HEK293 (cell line): Measurements from ENCODE around the gene PRRT2.

Experiments
- CTCF ChIA-PET: fragments of 350-600 bp; formaldehyde crosslinking; extraction: SDS; loops from one replicate; lab custom pipeline; 2021; ENCODE audit warnings: antibody characterized with exemption; lab: Yijun Ruan, JAX
- POLR2A ChIA-PET: fragments of 300-600 bp; formaldehyde crosslinking; extraction: SDS; loops from one replicate; lab custom pipeline; 2020; ENCODE audit warnings: antibody characterized with exemption, inconsistent platforms; lab: Yijun Ruan, JAX
- H3K27ac ChIP-seq: fragments of 200-500 bp; sonication (Bioruptor generic); 2 replicates; pipeline ENCODE4 v1.5.1; 2014; ENCODE audit warnings: low read depth, low read length, control low read depth, inconsistent platforms; ENCODE audit errors: extremely low read depth
- H3K36me3 ChIP-seq, 2 experiments: fragments of 200-500 bp in 1 of 2; sonication (Bioruptor generic) in 1 of 2; 1 replicate in 1 of 2; 2 replicates in 1 of 2; pipeline ENCODE4 v1.5.1; 2014 to 2017; ENCODE audit warnings: inconsistent platforms in 2 of 2, low read length in 2 of 2; ENCODE audit not compliant: control insufficient read depth in 2 of 2, insufficient read depth in 1 of 2
- H3K4me1 ChIP-seq: fragments of 200-500 bp; sonication (Bioruptor generic); 2 replicates; pipeline ENCODE4 v1.5.1; 2014; ENCODE audit warnings: mild to moderate bottlenecking, low read length, inconsistent platforms; ENCODE audit not compliant: control insufficient read depth, insufficient read depth
- H3K4me3 ChIP-seq: 2 replicates; pipeline ENCODE4 v1.5.1; 2011; ENCODE audit warnings: low read depth, mild to moderate bottlenecking, control low read depth, low read length, moderate library complexity
- H3K9me3 ChIP-seq: fragments of 200-500 bp; sonication (Bioruptor generic); 2 replicates; pipeline ENCODE4 v1.5.1; 2014; ENCODE audit warnings: low read depth, low read length, inconsistent platforms; ENCODE audit not compliant: control insufficient read depth, insufficient read depth
- EGR2 ChIP-seq: fragments of 450-650 bp; formaldehyde crosslinking; IDR thresholded peaks from 2 replicates; pipeline ENCODE4 v1.5.1; 2016; ENCODE audit warnings: low read depth, missing biosample characterization, missing genetic modification characterization
- GLI4 ChIP-seq: fragments of 450-650 bp; formaldehyde crosslinking; IDR thresholded peaks from 2 replicates; pipeline ENCODE4 v1.5.1; 2016; ENCODE audit warnings: missing biosample characterization, missing genetic modification characterization
- HOXC10 ChIP-seq: sonication (generic); formaldehyde crosslinking; IDR thresholded peaks from 2 replicates; pipeline ENCODE4 v1.8.1; 2023; ENCODE audit warnings: mild to moderate bottlenecking, missing genetic modification reagents
- IKZF3 ChIP-seq: fragments of 450-650 bp; IDR thresholded peaks from 2 replicates; pipeline ENCODE4 v1.5.0; 2018; ENCODE audit warnings: missing biosample characterization, mild to moderate bottlenecking, missing genetic modification characterization, moderate library complexity
- OSR2 ChIP-seq: fragments of 450-650 bp; formaldehyde crosslinking; IDR thresholded peaks from 2 replicates; pipeline ENCODE4 v1.5.1; 2016; ENCODE audit warnings: missing biosample characterization, missing genetic modification characterization
- TCF7L2 ChIP-seq: IDR thresholded peaks from 2 replicates; pipeline ENCODE4 v1.6.1; 2011; ENCODE audit warnings: low read depth, mild to moderate bottlenecking, inconsistent platforms, low read length, moderate library complexity, borderline replicate concordance
- ZBTB8A ChIP-seq: fragments of 450-650 bp; formaldehyde crosslinking; IDR thresholded peaks from 2 replicates; pipeline ENCODE4 v1.5.1; 2016; ENCODE audit warnings: missing biosample characterization, missing genetic modification characterization
- ZNF184 ChIP-seq: fragments of 450-650 bp; IDR thresholded peaks from 2 replicates; pipeline ENCODE4 v1.5.1; 2018; ENCODE audit warnings: missing biosample characterization, mild to moderate bottlenecking, missing genetic modification characterization
- ZNF19 ChIP-seq: fragments of 450-650 bp; formaldehyde crosslinking; IDR thresholded peaks from 2 replicates; pipeline ENCODE4; 2016; ENCODE audit warnings: missing biosample characterization, missing genetic modification characterization, low read depth
- ZNF2 ChIP-seq: fragments of 450-650 bp; formaldehyde crosslinking; IDR thresholded peaks from 2 replicates; pipeline ENCODE4 v1.5.1; 2016; ENCODE audit warnings: missing biosample characterization, missing genetic modification characterization
- ZNF221 ChIP-seq: fragments of 450-650 bp; formaldehyde crosslinking; IDR thresholded peaks from 2 replicates; pipeline ENCODE4 v1.5.1; 2017; ENCODE audit warnings: missing biosample characterization, missing genetic modification characterization, borderline replicate concordance
- ZNF239 ChIP-seq: fragments of 450-650 bp; formaldehyde crosslinking; IDR thresholded peaks from 2 replicates; pipeline ENCODE4 v1.5.1; 2016; ENCODE audit warnings: missing biosample characterization, missing genetic modification characterization
- ZNF341 ChIP-seq: fragments of 450-650 bp; formaldehyde crosslinking; IDR thresholded peaks from 2 replicates; pipeline ENCODE4; 2016; ENCODE audit warnings: low read depth, missing biosample characterization, missing genetic modification characterization
- ZNF423 ChIP-seq: fragments of 450-650 bp; formaldehyde crosslinking; IDR thresholded peaks from 2 replicates; pipeline ENCODE4 v1.5.1; 2016; ENCODE audit warnings: missing biosample characterization, missing genetic modification characterization
- ZNF433 ChIP-seq: fragments of 450-650 bp; formaldehyde crosslinking; IDR thresholded peaks from 2 replicates; pipeline ENCODE4 v1.5.1; 2016; ENCODE audit warnings: missing biosample characterization, missing genetic modification characterization, low read depth
- ZNF501 ChIP-seq: fragments of 450-650 bp; formaldehyde crosslinking; IDR thresholded peaks from 2 replicates; pipeline ENCODE4 v1.5.1; 2016; ENCODE audit warnings: missing biosample characterization, missing genetic modification characterization
- ZNF561 ChIP-seq: fragments of 450-650 bp; IDR thresholded peaks from 2 replicates; pipeline ENCODE4 v1.5.1; 2018; ENCODE audit warnings: missing biosample characterization, missing genetic modification characterization, borderline replicate concordance
- ZNF600 ChIP-seq: fragments of 450-650 bp; formaldehyde crosslinking; IDR thresholded peaks from 2 replicates; pipeline ENCODE4 v1.5.1; 2016; ENCODE audit warnings: missing biosample characterization, missing genetic modification characterization
- ZNF626 ChIP-seq: fragments of 450-650 bp; sonication (Bioruptor Pico); formaldehyde crosslinking; IDR thresholded peaks from 2 replicates; pipeline ENCODE4 v1.5.1; 2018; ENCODE audit warnings: missing biosample characterization, missing genetic modification characterization, inconsistent platforms
- ZNF664 ChIP-seq: fragments of 450-650 bp; formaldehyde crosslinking; IDR thresholded peaks from 2 replicates; pipeline ENCODE4 v1.5.1; 2016; ENCODE audit warnings: missing biosample characterization, missing genetic modification characterization
- ZNF670 ChIP-seq: fragments of 450-650 bp; formaldehyde crosslinking; IDR thresholded peaks from 2 replicates; pipeline ENCODE4 v1.5.1; 2016; ENCODE audit warnings: missing biosample characterization, missing genetic modification characterization, low read depth
- TF ChIP-seq, protein P1 (sequence below): fragments of 450-650 bp; formaldehyde crosslinking; IDR thresholded peaks from 2 replicates; pipeline ENCODE4 v1.5.1; 2017; ENCODE audit warnings: missing biosample characterization, missing genetic modification characterization
- TF ChIP-seq, protein P2 (sequence below): fragments of 450-650 bp; formaldehyde crosslinking; IDR thresholded peaks from 2 replicates; pipeline ENCODE4 v1.5.1; 2016; ENCODE audit warnings: missing biosample characterization, missing genetic modification characterization, borderline replicate concordance
- TF ChIP-seq, protein P3 (sequence below): IDR thresholded peaks from 2 replicates; pipeline ENCODE4 v1.6.1; 2011; ENCODE audit warnings: mild to moderate bottlenecking, low read depth, low read length, borderline replicate concordance
- TF ChIP-seq, protein P4 (sequence below): fragments of 450-650 bp; formaldehyde crosslinking; IDR thresholded peaks from 2 replicates; pipeline ENCODE4 v1.5.1; 2016; ENCODE audit warnings: missing biosample characterization, missing genetic modification characterization

PRRT2 gene

DNA sequence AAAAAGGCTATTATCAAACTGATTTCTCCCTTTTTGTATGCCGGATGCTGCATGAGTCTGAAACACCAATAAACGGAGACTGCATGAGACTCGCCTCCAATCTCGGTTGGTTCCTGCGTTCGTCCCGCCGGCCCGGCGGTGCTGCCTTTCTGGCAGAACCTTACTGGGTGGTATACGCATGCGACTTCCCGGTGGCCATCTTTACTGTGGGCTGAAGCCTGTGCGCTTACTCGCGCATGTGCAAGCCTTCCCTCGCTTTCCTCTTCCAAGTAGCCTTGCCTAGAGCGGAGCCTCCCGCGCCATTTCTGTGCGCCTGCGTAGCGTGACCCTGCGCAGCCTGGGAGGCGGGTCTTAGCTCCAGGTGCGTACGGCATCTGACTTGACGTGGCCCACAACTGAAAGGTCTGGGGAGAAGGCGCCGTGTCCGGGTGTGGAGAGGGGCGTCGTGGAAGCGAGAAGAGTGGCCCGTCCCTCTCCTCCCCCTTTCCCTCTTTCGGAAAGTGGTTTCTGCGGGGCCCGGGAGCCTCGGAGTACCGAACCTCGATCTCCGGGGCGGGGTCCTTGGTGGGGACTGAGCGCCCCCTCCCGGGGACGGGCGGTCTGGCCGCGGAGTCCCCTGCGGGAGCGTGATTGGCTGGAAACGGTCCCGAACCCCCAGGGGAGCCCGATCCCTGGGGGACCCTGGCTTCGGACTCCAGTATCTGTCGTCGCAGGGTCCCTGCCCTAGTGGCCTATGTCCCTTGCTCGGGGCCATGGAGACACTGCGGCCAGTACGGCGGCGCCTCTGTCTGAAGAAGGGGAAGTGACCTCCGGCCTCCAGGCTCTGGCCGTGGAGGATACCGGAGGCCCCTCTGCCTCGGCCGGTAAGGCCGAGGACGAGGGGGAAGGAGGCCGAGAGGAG, 4.0 kb downstream of the PRRT2 start, which contains the start of gene PAGR1:
Gene PAGR1, plus strand, starts transcription at position 360 of the 901 bp plus-strand sequence. Its CDS starts 374 bp downstream, at position 734.
- H3K4me1 ChIP-seq, result peaks cover 19% of the 10 kb centered on the region
- H3K36me3 ChIP-seq, result peaks cover 24 to 34% of the 10 kb centered on the region in 2 experiments
- CTCF ChIA-PET, result interaction anchor here (0.6 to 7.2 kb wide), 24 partner anchors 8 to 1167 kb away, joined by 3 to 74 read pairs (median 3); partner anchors contain the start of genes ASPHD1, C16orf92, MAZ and TAOK2
- H3K27ac ChIP-seq, result peak within 1 kb of the TSS; percentile 96
- POLR2A ChIA-PET, result interaction anchor here (0.5 to 7.5 kb wide), 28 partner anchors 8 to 1258 kb away, joined by 3 to 106 read pairs (median 4); partner anchors contain the start of genes ALDOA, ASPHD1, DCTPP1 and DOC2A
- H3K4me3 ChIP-seq, result peak within 1 kb of the TSS; percentile 78
- no peaks in the 10 kb centered on the region for H3K9me3 ChIP-seq
- TF ChIP-seq, protein P1, sequence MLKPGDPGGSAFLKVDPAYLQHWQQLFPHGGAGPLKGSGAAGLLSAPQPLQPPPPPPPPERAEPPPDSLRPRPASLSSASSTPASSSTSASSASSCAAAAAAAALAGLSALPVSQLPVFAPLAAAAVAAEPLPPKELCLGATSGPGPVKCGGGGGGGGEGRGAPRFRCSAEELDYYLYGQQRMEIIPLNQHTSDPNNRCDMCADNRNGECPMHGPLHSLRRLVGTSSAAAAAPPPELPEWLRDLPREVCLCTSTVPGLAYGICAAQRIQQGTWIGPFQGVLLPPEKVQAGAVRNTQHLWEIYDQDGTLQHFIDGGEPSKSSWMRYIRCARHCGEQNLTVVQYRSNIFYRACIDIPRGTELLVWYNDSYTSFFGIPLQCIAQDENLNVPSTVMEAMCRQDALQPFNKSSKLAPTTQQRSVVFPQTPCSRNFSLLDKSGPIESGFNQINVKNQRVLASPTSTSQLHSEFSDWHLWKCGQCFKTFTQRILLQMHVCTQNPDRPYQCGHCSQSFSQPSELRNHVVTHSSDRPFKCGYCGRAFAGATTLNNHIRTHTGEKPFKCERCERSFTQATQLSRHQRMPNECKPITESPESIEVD (tag by site-specific recombination), result no peak
- no peak for TF ChIP-seq OSR2 (tag by site-specific recombination)
- TF ChIP-seq ZNF664 (tag by site-specific recombination), result no peak
- no peak for TF ChIP-seq IKZF3 (tag by site-specific recombination)
- no peak for TF ChIP-seq ZNF670 (tag by site-specific recombination)
- TF ChIP-seq, protein P2, sequence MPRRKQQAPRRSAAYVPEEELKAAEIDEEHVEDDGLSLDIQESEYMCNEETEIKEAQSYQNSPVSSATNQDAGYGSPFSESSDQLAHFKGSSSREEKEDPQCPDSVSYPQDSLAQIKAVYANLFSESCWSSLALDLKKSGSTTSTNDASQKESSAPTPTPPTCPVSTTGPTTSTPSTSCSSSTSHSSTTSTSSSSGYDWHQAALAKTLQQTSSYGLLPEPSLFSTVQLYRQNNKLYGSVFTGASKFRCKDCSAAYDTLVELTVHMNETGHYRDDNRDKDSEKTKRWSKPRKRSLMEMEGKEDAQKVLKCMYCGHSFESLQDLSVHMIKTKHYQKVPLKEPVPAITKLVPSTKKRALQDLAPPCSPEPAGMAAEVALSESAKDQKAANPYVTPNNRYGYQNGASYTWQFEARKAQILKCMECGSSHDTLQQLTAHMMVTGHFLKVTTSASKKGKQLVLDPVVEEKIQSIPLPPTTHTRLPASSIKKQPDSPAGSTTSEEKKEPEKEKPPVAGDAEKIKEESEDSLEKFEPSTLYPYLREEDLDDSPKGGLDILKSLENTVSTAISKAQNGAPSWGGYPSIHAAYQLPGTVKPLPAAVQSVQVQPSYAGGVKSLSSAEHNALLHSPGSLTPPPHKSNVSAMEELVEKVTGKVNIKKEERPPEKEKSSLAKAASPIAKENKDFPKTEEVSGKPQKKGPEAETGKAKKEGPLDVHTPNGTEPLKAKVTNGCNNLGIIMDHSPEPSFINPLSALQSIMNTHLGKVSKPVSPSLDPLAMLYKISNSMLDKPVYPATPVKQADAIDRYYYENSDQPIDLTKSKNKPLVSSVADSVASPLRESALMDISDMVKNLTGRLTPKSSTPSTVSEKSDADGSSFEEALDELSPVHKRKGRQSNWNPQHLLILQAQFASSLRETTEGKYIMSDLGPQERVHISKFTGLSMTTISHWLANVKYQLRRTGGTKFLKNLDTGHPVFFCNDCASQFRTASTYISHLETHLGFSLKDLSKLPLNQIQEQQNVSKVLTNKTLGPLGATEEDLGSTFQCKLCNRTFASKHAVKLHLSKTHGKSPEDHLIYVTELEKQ (tag by site-specific recombination), result no peak
- no peak for TF ChIP-seq ZNF341
- TF ChIP-seq ZNF184, result no peak
- TF ChIP-seq, all 188 proteins: peak for 0

DNA sequence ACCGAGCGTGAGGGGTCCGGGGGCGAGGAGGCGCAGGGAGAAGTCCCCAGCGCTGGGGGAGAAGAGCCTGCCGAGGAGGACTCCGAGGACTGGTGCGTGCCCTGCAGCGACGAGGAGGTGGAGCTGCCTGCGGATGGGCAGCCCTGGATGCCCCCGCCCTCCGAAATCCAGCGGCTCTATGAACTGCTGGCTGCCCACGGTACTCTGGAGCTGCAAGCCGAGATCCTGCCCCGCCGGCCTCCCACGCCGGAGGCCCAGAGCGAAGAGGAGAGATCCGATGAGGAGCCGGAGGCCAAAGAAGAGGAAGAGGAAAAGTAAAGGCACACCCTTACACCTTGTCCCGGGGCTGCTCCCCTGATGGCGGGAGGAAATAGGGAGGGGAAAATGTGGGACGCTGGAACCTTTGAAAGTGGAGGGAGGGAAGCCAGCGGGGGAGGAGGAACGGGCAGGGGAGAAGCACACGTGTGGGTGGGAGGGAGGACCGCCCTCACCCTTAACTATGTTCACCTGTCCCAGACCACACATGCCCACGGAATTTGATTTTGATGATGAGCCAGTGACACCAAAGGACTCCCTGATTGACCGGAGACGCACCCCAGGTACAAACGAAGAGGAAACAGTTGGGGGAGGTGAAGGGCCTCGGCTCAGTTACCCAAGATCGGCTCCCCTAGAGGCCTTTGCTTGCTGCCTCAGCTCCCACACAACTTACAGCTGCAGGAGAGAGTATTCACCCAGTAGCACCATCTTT, 4.9 kb downstream of the PRRT2 start:
- Histone ChIP-seq H3K4me3 (peak overlapping the region; percentile 78), H3K9me3 (no peaks in the 10 kb centered on the region), H3K4me1 (peaks cover 19% of the 10 kb centered on the region), H3K27ac (peak overlapping the region; percentile 96), H3K36me3 (peaks cover 24 to 35% of the 10 kb centered on the region in 2 experiments)
- ChIA-PET CTCF (interaction anchor here (0.6 to 7.2 kb wide), 13 partner anchors 8 to 1221 kb away, joined by 3 to 74 read pairs (median 6); partner anchors contain the start of genes ASPHD1, C16orf92 and TAOK2), POLR2A (interaction anchor here (0.5 to 7.5 kb wide), 17 partner anchors 7 to 194 kb away, joined by 3 to 106 read pairs (median 5); partner anchors contain the start of genes ASPHD1, DOC2A, KIF22 and MAZ)
- TF ChIP-seq ZNF221 (tag by site-specific recombination) (no peak), TCF7L2 (no peak), ZNF423 (tag by site-specific recombination) (no peak), ZNF600 (no peak), ZNF561 (tag by site-specific recombination) (no peak), HOXC10 (CRISPR knock-in tag) (no peak), ZNF239 (no peak), ZNF433 (no peak), GLI4 (tag by site-specific recombination) (no peak), ZBTB8A (tag by site-specific recombination) (no peak), ZNF626 (no peak), ZNF501 (tag by site-specific recombination) (no peak), ZNF2 (no peak), ZNF19 (tag by site-specific recombination) (no peak), EGR2 (tag by site-specific recombination) (no peak)
- TF ChIP-seq, protein P3, sequence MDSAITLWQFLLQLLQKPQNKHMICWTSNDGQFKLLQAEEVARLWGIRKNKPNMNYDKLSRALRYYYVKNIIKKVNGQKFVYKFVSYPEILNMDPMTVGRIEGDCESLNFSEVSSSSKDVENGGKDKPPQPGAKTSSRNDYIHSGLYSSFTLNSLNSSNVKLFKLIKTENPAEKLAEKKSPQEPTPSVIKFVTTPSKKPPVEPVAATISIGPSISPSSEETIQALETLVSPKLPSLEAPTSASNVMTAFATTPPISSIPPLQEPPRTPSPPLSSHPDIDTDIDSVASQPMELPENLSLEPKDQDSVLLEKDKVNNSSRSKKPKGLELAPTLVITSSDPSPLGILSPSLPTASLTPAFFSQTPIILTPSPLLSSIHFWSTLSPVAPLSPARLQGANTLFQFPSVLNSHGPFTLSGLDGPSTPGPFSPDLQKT, result no peak
- TF ChIP-seq, protein P4, sequence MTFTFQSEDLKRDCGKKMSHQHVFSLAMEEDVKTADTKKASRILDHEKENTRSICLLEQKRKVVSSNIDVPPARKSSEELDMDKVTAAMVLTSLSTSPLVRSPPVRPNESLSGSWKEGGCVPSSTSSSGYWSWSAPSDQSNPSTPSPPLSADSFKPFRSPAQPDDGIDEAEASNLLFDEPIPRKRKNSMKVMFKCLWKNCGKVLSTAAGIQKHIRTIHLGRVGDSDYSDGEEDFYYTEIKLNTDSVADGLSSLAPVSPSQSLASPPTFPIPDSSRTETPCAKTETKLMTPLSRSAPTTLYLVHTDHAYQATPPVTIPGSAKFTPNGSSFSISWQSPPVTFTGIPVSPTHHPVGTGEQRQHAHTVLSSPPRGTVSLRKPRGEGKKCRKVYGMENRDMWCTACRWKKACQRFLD (tag by site-specific recombination), result no peak
